ENCODE results near the gene PDZRN3. TPM values are rescaled to one million over a fixed set of nuclear protein-coding genes. Genes with fewer than 3 reads are reported as not detected.

PDZRN3 gene
- polyA plus RNA-seq, 1 of the 3 experiments (the other 2 are of a cell fraction): 10.3 TPM

DNA sequence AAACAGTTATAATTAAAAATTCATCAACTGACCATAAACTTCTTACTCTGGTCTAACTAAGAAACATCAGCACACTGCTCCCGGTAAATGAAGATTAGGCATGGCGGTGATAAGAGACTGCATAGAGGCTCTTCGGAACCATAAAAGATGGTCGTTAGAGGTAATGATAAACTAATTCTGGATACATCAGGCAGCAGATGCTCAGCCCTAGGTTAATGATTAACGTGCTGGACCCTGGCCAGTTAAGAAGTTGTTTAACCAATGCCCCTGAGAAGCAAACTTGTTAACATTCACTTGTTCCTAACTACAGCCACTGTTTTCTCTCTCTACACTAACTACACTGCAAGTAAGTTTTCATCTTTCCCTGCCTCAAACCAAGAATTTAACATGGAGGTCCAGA, 111.5 kb downstream of the PDZRN3 start:
- peaks cover 68% of the 10 kb centered on the region for H3K79me2 ChIP-seq (ENCODE audit: insufficient read depth)
- H3K4me3 ChIP-seq (ENCODE audit: low read depth in 2 of 2, low read length in 1 of 2): no peak overlapping the region
- H2AFZ ChIP-seq (ENCODE audit: low read depth): no peak overlapping the region
- H3K4me1 ChIP-seq (ENCODE audit: control insufficient read depth in 1 of 2, insufficient read depth in 2 of 2, low read depth in 1 of 2, low read length in 1 of 2): peaks cover 9 to 10% of the 10 kb centered on the region in 2 experiments
- no peaks in the 10 kb centered on the region for H3K9me3 ChIP-seq
- no peaks in the 10 kb centered on the region for H3K9me2 ChIP-seq
- DNase-seq: no peak
- TF ChIP-seq RAD21 (IDR thresholded peaks at IDR 0.05; ENCODE audit: low read length) (no peak), FOXM1 (IDR thresholded peaks at IDR 0.05; ENCODE audit: low read depth) (no peak), FOSL2 (IDR thresholded peaks at IDR 0.05; ENCODE audit: borderline replicate concordance, low read depth) (no peak), RXRA (IDR thresholded peaks at IDR 0.05; ENCODE audit: borderline replicate concordance, low read depth) (no peak)
- TF ChIP-seq, protein P1, sequence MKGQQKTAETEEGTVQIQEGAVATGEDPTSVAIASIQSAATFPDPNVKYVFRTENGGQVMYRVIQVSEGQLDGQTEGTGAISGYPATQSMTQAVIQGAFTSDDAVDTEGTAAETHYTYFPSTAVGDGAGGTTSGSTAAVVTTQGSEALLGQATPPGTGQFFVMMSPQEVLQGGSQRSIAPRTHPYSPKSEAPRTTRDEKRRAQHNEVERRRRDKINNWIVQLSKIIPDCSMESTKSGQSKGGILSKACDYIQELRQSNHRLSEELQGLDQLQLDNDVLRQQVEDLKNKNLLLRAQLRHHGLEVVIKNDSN (IDR thresholded peaks at IDR 0.05; ENCODE audit: borderline replicate concordance, low read depth): no peak
- TF ChIP-seq, protein P2, sequence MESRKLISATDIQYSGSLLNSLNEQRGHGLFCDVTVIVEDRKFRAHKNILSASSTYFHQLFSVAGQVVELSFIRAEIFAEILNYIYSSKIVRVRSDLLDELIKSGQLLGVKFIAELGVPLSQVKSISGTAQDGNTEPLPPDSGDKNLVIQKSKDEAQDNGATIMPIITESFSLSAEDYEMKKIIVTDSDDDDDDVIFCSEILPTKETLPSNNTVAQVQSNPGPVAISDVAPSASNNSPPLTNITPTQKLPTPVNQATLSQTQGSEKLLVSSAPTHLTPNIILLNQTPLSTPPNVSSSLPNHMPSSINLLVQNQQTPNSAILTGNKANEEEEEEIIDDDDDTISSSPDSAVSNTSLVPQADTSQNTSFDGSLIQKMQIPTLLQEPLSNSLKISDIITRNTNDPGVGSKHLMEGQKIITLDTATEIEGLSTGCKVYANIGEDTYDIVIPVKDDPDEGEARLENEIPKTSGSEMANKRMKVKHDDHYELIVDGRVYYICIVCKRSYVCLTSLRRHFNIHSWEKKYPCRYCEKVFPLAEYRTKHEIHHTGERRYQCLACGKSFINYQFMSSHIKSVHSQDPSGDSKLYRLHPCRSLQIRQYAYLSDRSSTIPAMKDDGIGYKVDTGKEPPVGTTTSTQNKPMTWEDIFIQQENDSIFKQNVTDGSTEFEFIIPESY (IDR thresholded peaks at IDR 0.05; ENCODE audit: borderline replicate concordance, low read depth): no peak
- no peak overlapping the region for H3K4me2 ChIP-seq
- no peak overlapping the region for H3K9ac ChIP-seq
- H3K36me3 ChIP-seq (replicated peaks in 1 of 2; ENCODE audit: control insufficient read depth in 1 of 2, insufficient read depth in 2 of 2, low read length in 1 of 2): no peaks in the 10 kb centered on the region
- no peaks in the 10 kb centered on the region for H3F3A ChIP-seq (replicated peaks; ENCODE audit: insufficient read depth)
- ChIA-PET CTCF (interaction anchor here (1.4 to 3.3 kb wide), 3 partner anchors 11 to 335 kb away, joined by 3 to 13 read pairs (median 11); no protein-coding TSS in a partner anchor), POLR2A (no interaction called here)
- H3K27ac ChIP-seq (ENCODE audit: low read depth in 2 of 2, low read length in 1 of 2): no peak overlapping the region
- H3K27me3 ChIP-seq (ENCODE audit: insufficient read depth): no peaks in the 10 kb centered on the region
- no peaks in the 10 kb centered on the region; the same call in 1 of the 2 replicates for H4K20me1 ChIP-seq (ENCODE audit: insufficient read depth)
- 76% methylated on average over 5 of the region's 5 CpGs for WGBS (ENCODE audit: low lambda C conversion rate)

DNA sequence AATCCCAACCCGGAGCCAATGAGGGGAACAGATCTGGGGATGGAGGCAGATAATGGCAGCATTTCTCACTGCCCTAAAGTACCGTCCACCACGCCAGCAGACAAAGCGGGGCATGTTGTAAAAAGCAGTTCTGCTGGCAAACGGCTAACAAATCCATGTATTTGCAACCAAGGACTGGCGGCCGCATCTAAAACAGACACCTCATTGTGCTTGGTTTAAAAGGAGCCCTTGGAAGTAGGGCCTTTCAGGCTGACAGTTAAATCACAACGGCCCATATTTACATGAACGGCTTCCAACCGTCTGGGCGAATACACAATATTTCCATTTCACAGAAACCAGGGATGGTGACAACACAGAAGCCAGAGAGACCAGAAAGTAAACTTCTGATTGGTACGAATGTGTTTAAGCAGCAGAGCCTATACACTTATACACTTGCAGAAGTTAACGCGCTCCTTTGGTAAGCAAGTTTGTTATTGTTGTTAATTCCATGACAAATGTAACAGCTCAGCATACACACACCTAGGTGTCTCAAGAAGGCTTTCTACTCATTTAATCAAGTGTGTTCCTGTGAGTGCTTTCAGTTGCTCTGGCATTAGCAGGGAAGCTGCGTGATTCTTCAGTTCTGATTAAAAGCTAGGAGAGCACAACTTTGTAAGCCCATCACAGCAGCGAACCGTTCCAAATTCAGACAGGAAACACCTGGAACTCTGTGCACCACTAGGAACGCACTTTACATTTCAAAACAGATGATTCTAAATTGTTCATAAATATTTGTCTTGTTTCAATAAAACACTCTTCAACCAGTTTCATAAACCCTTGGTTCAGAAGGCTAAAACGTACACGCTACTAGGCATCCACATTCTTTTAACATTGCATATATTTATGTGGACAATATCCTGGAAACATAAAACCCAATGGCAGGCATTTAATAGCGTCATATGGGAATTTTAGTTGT, 112.9 kb downstream of the PDZRN3 start:
- WGBS (ENCODE audit: low lambda C conversion rate): 94% methylated on average over 20 of the region's 21 CpGs
- Histone ChIP-seq H4K20me1 (ENCODE audit: insufficient read depth) (no peaks in the 10 kb centered on the region; the same call in 1 of the 2 replicates), H3K79me2 (ENCODE audit: insufficient read depth) (peaks cover 76% of the 10 kb centered on the region), H3K36me3 (replicated peaks in 1 of 2; ENCODE audit: control insufficient read depth in 1 of 2, insufficient read depth in 2 of 2, low read length in 1 of 2) (no peaks in the 10 kb centered on the region), H3K27ac (ENCODE audit: low read depth in 2 of 2, low read length in 1 of 2) (no peak overlapping the region; a peak in 1 of 4 replicates), H3K9me3 (no peaks in the 10 kb centered on the region), H3K4me3 (ENCODE audit: low read depth in 2 of 2, low read length in 1 of 2) (no peak overlapping the region), H3F3A (replicated peaks; ENCODE audit: insufficient read depth) (no peaks in the 10 kb centered on the region), H3K9me2 (no peaks in the 10 kb centered on the region), H3K9ac (no peak overlapping the region), H3K4me2 (no peak overlapping the region), H3K27me3 (ENCODE audit: insufficient read depth) (no peaks in the 10 kb centered on the region), H3K4me1 (ENCODE audit: control insufficient read depth in 1 of 2, insufficient read depth in 2 of 2, low read depth in 1 of 2, low read length in 1 of 2) (peaks cover 9 to 10% of the 10 kb centered on the region in 2 experiments), H2AFZ (ENCODE audit: low read depth) (no peak overlapping the region)
- TF ChIP-seq FOXJ3 (CRISPR knock-in tag; IDR thresholded peaks at IDR 0.05) (no peak), NRF1 (IDR thresholded peaks at IDR 0.05; ENCODE audit: low read depth, low read length) (no peak), MXI1 (IDR thresholded peaks at IDR 0.05; ENCODE audit: low read depth, low read length) (no peak), RAD21 (IDR thresholded peaks at IDR 0.05; ENCODE audit: low read length) (no peak), GABPA (IDR thresholded peaks at IDR 0.05; ENCODE audit: low read depth) (no peak), TEAD4 (IDR thresholded peaks at IDR 0.05; ENCODE audit: borderline replicate concordance, insufficient read depth) (no peak), FOSL2 (IDR thresholded peaks at IDR 0.05; ENCODE audit: borderline replicate concordance, low read depth) (no peak), NFIC (IDR thresholded peaks at IDR 0.05; ENCODE audit: borderline replicate concordance) (no peak)
- TF ChIP-seq, protein P3, sequence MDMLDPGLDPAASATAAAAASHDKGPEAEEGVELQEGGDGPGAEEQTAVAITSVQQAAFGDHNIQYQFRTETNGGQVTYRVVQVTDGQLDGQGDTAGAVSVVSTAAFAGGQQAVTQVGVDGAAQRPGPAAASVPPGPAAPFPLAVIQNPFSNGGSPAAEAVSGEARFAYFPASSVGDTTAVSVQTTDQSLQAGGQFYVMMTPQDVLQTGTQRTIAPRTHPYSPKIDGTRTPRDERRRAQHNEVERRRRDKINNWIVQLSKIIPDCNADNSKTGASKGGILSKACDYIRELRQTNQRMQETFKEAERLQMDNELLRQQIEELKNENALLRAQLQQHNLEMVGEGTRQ (IDR thresholded peaks at IDR 0.05; ENCODE audit: borderline replicate concordance, low read depth, low read length): no peak
- ChIA-PET CTCF (interaction anchor here (0.7 to 3.3 kb wide), 3 partner anchors 9 to 1100 kb away, joined by 3 to 13 read pairs (median 11); no protein-coding TSS in a partner anchor), POLR2A (no interaction called here)
- no peak for DNase-seq

All from SK-N-SH (cell line).